ENCODE data around the gene LRRC56.

The LRRC56 gene

DNA sequence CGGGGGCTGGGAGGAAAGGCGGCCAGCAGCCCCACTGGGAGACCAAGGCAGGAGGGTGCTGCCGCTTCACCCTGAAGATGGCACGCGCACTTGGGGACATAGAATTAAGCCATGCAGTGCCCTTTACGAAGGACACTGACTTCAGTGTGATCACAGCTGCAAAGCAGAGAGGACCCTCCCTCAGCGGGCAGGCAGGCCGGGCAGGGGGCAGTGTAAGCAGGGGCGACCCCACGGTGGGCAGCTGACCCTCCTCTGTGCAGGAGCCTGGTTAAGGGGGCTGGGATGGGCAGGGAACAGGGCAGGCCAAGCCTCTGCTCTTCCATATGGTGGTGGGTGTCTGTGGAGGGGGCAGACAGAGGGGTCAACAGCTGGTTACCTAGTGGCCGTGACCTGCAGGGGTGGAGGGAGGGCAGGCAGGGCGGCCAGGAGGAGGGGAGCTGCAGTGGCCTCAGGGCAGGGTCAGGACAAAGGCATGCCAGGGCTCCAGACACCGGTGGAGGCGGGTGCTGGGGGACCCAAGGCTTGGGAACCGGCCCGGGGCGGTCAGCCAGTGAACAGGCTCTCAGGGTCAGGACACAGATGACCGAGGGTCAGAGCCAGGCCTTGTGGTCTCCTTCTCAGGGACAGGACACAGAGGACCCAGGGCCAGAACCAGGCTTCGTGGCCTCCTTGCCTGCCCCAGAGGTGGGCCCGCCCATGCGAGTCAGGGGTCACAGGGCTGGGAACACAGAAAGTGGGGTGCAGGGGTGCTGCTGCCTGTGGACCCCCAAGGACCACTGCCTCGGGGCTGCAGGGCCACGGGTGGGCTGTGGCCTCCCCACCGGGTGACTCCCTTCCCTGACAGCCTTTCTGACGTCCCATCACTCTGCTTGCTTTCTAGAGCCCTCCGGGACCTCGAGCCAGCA lies 16.0 kb downstream of the LRRC56 start:
- Histone ChIP-seq H3K4me1 (ENCODE audit: control insufficient read depth, low read depth, low read length) (no peaks in the 10 kb centered on the region), H3K4me3 (ENCODE audit: low read length) (no peak overlapping the region), H3K27me3 (ENCODE audit: control insufficient read depth, insufficient read depth, low read length) (peaks cover 32% of the 10 kb centered on the region), H3K9ac (ENCODE audit: low read length) (no peak overlapping the region), H3K36me3 (ENCODE audit: control insufficient read depth, low read depth, low read length) (no peaks in the 10 kb centered on the region), H3K9me3 (ENCODE audit: control insufficient read depth, low read depth, low read length) (no peaks in the 10 kb centered on the region), H3K27ac (ENCODE audit: low read length) (no peak overlapping the region)

DNA sequence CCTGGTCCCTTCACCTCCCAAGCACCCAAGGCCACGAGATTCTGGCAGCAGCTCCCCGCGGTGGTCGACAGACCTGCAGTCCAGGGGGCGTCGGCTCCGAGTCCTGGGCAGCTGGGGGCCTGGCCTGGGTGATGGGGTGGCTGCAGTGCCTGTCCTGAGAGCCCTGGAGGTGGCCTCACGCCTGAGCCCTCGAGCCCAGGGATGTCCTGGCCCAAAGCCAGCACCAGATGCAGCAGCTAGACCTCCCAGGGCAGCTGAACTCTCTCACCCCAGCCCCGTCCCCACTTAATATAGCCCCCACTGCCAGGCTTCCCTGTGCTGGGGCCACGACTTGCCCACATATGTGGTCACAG lies 16.6 kb downstream of the LRRC56 start:
- Histone ChIP-seq H3K36me3 (ENCODE audit: control insufficient read depth, low read depth, low read length) (no peaks in the 10 kb centered on the region), H3K27me3 (ENCODE audit: control insufficient read depth, insufficient read depth, low read length) (peaks cover 38% of the 10 kb centered on the region), H3K9me3 (ENCODE audit: control insufficient read depth, low read depth, low read length) (no peaks in the 10 kb centered on the region), H3K4me1 (ENCODE audit: control insufficient read depth, low read depth, low read length) (no peaks in the 10 kb centered on the region), H3K27ac (ENCODE audit: low read length) (no peak overlapping the region), H3K9ac (ENCODE audit: low read length) (no peak overlapping the region), H3K4me3 (ENCODE audit: low read length) (no peak overlapping the region)

GRCh38 chr11:554428-555226 lies 17.3 kb downstream of the LRRC56 start:
- Histone ChIP-seq H3K9ac (ENCODE audit: low read length) (no peak overlapping the region), H3K4me3 (ENCODE audit: low read length) (peak overlapping the region; percentile 58), H3K27me3 (ENCODE audit: control insufficient read depth, insufficient read depth, low read length) (peaks cover 45% of the 10 kb centered on the region), H3K4me1 (ENCODE audit: control insufficient read depth, low read depth, low read length) (no peaks in the 10 kb centered on the region), H3K36me3 (ENCODE audit: control insufficient read depth, low read depth, low read length) (no peaks in the 10 kb centered on the region), H3K27ac (ENCODE audit: low read length) (no peak overlapping the region), H3K9me3 (ENCODE audit: control insufficient read depth, low read depth, low read length) (no peaks in the 10 kb centered on the region)

DNA sequence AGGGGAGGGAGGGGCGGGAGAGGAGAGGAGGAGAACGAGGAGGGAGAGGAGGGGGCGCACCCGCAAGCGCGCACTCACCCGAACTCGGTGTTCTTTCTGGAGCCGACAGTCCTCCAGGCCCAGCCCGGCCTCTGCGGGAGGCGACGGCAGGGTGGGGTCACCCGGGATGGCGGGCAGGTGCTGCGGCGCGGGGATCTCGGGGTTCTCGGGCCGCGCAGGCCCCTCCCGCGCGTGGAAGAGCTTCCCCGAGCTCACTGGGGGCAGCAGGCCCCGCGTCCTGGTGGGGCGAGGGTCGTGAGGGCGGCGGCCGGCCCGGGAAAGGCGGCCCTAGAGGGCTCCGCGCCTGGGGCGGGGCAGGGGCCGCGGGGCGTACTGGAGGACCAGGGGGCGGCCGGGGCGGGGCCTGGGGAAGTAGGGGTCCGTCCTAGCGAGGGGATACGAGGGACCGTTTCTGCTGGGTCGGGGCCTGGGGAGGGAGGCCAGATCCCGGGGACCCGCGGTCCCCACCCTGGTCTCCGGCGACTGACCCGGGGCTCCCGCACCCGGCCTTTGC lies 18.0 kb downstream of the LRRC56 start:
- peak overlapping the region; percentile 49 for H3K4me3 ChIP-seq (ENCODE audit: low read length)
- H3K36me3 ChIP-seq (ENCODE audit: control insufficient read depth, low read depth, low read length): no peaks in the 10 kb centered on the region
- H3K9me3 ChIP-seq (ENCODE audit: control insufficient read depth, low read depth, low read length): no peaks in the 10 kb centered on the region
- H3K27ac ChIP-seq (ENCODE audit: low read length): no peak overlapping the region
- H3K9ac ChIP-seq (ENCODE audit: low read length): no peak overlapping the region
- H3K27me3 ChIP-seq (ENCODE audit: control insufficient read depth, insufficient read depth, low read length): peaks cover 48% of the 10 kb centered on the region
- H3K4me1 ChIP-seq (ENCODE audit: control insufficient read depth, low read depth, low read length): peaks cover 5% of the 10 kb centered on the region

DNA sequence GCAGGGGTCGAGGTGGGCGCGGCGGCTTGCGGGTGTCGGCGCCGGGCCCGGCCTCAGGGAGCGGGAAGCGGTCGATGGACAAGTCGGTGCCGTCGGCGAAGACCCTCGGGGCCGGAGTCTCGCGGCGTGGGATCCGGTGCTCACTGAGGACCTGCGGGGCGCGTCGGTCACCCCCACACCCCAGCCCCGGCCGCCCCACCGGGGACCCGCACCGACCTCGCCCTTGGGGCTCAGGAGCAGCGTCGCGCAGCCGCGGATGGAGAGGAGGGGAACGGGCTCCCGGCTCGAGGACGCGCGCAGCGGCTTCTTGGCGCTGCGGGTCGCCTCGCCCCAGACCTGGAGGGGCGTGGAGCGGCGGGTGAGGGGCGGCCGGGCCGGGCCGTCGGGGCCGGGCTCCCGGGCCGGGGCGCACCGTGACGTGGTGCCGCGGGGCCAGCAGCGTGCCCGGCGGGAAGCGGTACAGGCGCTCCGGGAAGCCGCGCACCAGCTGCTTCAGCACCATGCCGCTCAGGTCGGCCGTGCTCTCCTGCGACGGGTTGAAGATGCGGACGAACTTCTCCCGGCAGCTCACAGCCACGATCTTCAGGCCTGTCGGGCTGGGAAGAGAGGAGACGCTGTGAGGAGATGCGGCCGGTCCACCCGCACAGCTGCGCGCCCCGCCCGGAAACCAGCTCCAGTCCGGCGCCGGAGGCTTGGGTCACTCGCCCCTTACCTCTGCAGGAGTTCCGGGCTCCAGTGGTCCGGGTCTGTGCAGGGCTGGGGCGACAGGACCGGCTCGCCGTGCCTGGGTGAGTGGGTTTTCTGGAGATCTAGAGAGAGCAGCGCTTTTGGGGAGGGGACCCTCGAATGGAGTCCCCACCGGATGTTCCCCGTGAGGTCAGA lies 18.7 kb downstream of the LRRC56 start:
- H3K4me1 ChIP-seq (ENCODE audit: control insufficient read depth, low read depth, low read length): peaks cover 5% of the 10 kb centered on the region
- H3K4me3 ChIP-seq (ENCODE audit: low read length): peak overlapping the region; percentile 49
- H3K27ac ChIP-seq (ENCODE audit: low read length): no peak overlapping the region
- H3K36me3 ChIP-seq (ENCODE audit: control insufficient read depth, low read depth, low read length): no peaks in the 10 kb centered on the region
- H3K27me3 ChIP-seq (ENCODE audit: control insufficient read depth, insufficient read depth, low read length): peaks cover 48% of the 10 kb centered on the region
- H3K9me3 ChIP-seq (ENCODE audit: control insufficient read depth, low read depth, low read length): no peaks in the 10 kb centered on the region
- H3K9ac ChIP-seq (ENCODE audit: low read length): no peak overlapping the region

GRCh38 chr11:556662-557256 lies 19.4 kb downstream of the LRRC56 start:
- Histone ChIP-seq H3K27me3 (ENCODE audit: control insufficient read depth, insufficient read depth, low read length) (peaks cover 48% of the 10 kb centered on the region), H3K4me3 (ENCODE audit: low read length) (peak overlapping the region; percentile 35), H3K27ac (ENCODE audit: low read length) (no peak overlapping the region), H3K36me3 (ENCODE audit: control insufficient read depth, low read depth, low read length) (no peaks in the 10 kb centered on the region), H3K9me3 (ENCODE audit: control insufficient read depth, low read depth, low read length) (no peaks in the 10 kb centered on the region), H3K9ac (ENCODE audit: low read length) (no peak overlapping the region), H3K4me1 (ENCODE audit: control insufficient read depth, low read depth, low read length) (peaks cover 5% of the 10 kb centered on the region)

- no peak overlapping the region for H3K27ac ChIP-seq (ENCODE audit: low read length)
- no peaks in the 10 kb centered on the region for H3K36me3 ChIP-seq (ENCODE audit: control insufficient read depth, low read depth, low read length)
- H3K27me3 ChIP-seq (ENCODE audit: control insufficient read depth, insufficient read depth, low read length): peaks cover 48% of the 10 kb centered on the region
- no peak overlapping the region for H3K9ac ChIP-seq (ENCODE audit: low read length)
- no peaks in the 10 kb centered on the region for H3K9me3 ChIP-seq (ENCODE audit: control insufficient read depth, low read depth, low read length)
- peaks cover 5% of the 10 kb centered on the region for H3K4me1 ChIP-seq (ENCODE audit: control insufficient read depth, low read depth, low read length)
- H3K4me3 ChIP-seq (ENCODE audit: low read length): no peak overlapping the region
Observed at GRCh38 chr11:557328-558132, 20.2 kb downstream of the LRRC56 start.

DNA sequence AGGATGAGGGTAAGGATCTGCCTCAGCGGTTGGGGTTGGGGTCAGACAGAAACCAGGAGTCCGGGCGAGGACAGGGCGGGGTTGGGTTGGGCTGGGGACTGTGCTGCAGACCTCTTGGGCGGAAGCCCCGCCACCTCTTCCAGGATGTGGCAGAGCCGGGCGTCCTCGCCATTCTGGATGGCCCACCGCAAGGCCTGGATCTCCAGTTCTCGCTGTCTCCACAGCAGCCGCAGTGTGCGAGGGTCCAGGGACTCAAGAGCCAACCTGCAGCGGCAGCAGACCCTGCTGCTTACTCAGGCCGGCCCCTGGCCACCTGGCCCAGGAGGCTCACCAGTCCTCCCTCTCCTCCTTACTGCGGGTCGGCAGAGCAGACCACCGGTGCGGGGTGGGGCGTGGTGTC lies 21.2 kb downstream of the LRRC56 start:
- Histone ChIP-seq H3K4me1 (ENCODE audit: control insufficient read depth, low read depth, low read length) (peaks cover 5% of the 10 kb centered on the region), H3K36me3 (ENCODE audit: control insufficient read depth, low read depth, low read length) (no peaks in the 10 kb centered on the region), H3K9me3 (ENCODE audit: control insufficient read depth, low read depth, low read length) (no peaks in the 10 kb centered on the region), H3K27me3 (ENCODE audit: control insufficient read depth, insufficient read depth, low read length) (peaks cover 48% of the 10 kb centered on the region), H3K27ac (ENCODE audit: low read length) (no peak overlapping the region), H3K4me3 (ENCODE audit: low read length) (no peak overlapping the region), H3K9ac (ENCODE audit: low read length) (no peak overlapping the region)

DNA sequence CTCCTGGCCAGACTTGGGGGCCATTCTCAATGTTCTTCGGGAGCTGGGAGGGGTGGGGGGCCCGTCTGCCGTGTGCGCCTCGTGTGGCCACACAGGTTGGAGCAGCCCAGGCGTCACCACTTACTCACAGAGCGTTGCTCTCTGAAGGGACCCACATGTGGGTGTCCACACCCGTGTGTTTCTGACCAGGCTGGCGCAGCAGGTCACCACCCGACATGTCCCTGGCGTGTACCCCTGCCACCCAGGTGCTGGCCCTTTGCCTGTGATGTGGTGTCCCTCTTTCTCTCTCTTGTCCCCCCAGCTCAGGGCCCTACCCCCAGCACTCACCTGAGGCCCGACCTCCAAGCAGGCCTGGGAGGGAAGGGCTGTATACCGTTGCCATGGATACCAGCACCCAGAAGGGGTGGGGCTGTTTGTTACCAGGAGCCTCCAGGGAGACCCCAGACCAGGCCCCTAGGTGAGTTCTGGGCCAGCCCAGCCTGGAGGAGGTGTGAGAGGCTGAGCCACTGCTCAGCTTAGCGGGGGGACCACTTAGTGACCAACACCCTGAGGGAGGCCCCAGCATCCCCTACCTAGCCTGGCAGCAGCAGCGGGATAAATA lies 21.8 kb downstream of the LRRC56 start:
- H3K9me3 ChIP-seq (ENCODE audit: control insufficient read depth, low read depth, low read length): no peaks in the 10 kb centered on the region
- no peak overlapping the region for H3K27ac ChIP-seq (ENCODE audit: low read length)
- H3K36me3 ChIP-seq (ENCODE audit: control insufficient read depth, low read depth, low read length): no peaks in the 10 kb centered on the region
- no peak overlapping the region for H3K9ac ChIP-seq (ENCODE audit: low read length)
- H3K27me3 ChIP-seq (ENCODE audit: control insufficient read depth, insufficient read depth, low read length): peaks cover 48% of the 10 kb centered on the region
- peaks cover 5% of the 10 kb centered on the region for H3K4me1 ChIP-seq (ENCODE audit: control insufficient read depth, low read depth, low read length)
- H3K4me3 ChIP-seq (ENCODE audit: low read length): no peak overlapping the region

DNA sequence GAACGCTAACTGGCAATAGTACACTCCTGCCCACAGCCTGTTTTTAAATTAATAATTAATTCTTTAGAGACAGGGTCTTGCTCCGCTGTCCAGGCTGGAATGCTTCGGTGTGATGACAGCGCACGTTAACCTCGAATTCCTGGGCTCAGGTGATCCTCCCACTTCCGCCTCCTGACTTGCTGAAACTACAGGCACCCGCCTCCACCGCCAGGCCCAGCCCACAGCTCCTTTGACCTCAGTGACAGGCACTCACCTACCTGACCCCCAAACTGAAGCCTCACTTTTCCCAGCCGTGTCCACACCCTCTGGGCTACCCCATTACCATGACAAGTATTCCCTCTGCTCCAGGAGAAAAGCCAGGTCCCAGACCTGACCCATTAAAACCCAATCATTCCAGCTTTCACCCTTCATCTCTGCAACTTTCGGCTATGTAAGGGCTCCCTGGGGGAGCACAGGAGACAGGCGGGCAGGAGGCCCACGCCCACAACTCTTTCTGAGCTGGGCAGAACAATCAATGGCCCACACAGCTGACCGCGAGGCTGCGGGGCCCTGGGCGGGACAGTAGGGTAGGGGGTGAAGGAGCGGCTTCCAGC lies 22.5 kb downstream of the LRRC56 start:
- H3K36me3 ChIP-seq (ENCODE audit: control insufficient read depth, low read depth, low read length): no peaks in the 10 kb centered on the region
- H3K9ac ChIP-seq (ENCODE audit: low read length): peak overlapping the region; percentile 12
- H3K27ac ChIP-seq (ENCODE audit: low read length): no peak overlapping the region

More for the DNA sequence above, 22.5 kb downstream of the LRRC56 start:
- peaks cover 48% of the 10 kb centered on the region for H3K27me3 ChIP-seq (ENCODE audit: control insufficient read depth, insufficient read depth, low read length)
- peak overlapping the region; percentile 55 for H3K4me3 ChIP-seq (ENCODE audit: low read length)
- H3K9me3 ChIP-seq (ENCODE audit: control insufficient read depth, low read depth, low read length): no peaks in the 10 kb centered on the region
- peaks cover 5% of the 10 kb centered on the region for H3K4me1 ChIP-seq (ENCODE audit: control insufficient read depth, low read depth, low read length)
